IPS-NIHi7 (cell line): ENCODE data around the gene IRF3.
A peak's percentile ranks its signal among the peaks of the same experiment; 100 is the strongest.

Experiments used
- DNase-seq: peaks from one replicate; pipeline ENCODE4 v3.0.0; 2012; ENCODE audit warnings: mixed read lengths; ENCODE audit errors: extremely low spot score

Gene IRF3

DNA sequence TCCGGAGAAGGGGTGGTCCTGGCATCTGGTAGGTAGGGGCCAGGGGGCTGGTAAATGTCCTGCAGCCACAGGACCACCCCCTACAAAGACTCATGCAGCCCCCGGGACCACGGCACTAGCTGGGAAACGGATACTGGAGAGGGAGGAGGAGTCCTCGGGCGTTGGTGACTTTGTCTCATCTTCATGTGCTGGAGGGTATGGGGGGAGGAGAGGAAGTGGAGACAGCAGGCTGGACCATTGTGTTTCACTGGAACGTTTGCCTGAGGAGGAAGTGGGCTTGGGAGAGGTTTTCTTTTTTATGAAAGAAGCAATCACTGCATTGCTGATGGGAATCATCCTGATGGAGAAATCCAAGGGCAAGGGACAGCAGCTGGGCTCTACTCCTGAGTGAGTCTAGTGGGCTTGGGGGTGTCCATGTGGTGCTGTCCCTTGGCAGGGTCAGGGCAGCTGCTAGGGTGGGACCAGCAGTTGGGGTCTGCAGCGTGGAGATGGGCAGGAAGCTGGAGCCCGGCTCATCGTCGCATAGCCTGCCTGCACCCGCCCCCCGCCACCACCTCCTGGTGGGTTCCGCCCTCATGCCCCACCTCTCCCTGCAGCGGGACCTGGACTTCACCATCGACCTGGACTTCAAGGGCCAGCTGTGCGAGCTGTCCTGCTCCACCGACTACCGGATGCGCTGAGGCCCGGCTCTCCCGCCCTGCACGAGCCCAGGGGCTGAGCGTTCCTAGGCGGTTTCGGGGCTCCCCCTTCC is 22.1 kb upstream of the IRF3 start:
- DNase-seq = no peak

GRCh38 chr19:49687150-49687549 is 21.5 kb upstream of the IRF3 start:
- no peak for DNase-seq

DNA sequence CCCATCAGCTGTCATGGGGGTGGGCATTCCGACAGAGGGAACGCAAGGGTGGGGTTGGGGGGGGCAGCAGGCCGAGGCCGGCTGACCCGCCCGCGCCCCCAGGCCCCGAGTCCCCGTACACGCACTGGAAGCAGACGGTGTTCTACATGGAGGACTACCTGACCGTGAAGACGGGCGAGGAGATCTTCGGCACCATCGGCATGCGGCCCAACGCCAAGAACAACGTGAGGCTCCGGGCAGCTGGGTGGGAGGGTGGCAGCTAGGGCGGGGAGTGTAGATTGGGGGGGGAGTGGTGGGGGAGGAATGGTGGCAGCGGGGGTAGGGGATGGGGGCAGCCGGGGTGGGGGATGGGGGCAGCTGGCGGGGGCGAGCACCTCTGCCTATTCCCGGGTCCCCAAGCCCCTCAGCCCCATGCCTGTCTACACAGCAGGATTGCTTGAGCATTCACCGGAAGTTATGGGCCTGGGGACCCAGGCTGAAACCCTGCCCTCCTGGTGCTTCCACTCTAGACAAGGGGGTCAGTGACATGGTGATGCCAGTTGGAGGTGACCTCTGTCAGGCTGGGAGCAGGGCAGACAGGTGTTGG is 20.9 kb upstream of the IRF3 start:
- DNase-seq = no peak

GRCh38 chr19:49685845-49686332 is 20.2 kb upstream of the IRF3 start:
- DNase-seq = no peak

- no peak for DNase-seq
These were observed 19.4 kb upstream of the IRF3 start for GRCh38 chr19:49684983-49685553.

- DNase-seq = no peak
These were observed 18.8 kb upstream of the IRF3 start for GRCh38 chr19:49684251-49684982.

- DNase-seq = no peak
These were observed 18.2 kb upstream of the IRF3 start for GRCh38 chr19:49683814-49684250.

- DNase-seq = no peak
These were observed 16.6 kb upstream of the IRF3 start for GRCh38 chr19:49682274-49682673.

DNA sequence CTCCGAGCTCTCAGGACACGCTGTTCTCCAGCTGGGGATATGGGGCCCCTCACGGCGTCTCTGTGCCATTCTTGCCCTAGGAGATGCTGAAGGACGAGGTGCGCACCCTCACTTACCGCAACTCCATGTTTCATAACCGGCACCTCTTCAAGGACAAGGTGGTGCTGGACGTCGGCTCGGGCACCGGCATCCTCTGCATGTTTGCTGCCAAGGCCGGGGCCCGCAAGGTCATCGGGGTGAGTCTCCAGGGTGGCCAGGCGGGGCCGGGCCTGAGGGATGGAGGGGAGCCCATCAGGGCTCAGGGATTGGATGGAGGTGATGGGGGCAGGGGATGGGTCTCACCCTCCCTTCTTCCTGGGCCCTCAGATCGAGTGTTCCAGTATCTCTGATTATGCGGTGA is 16.2 kb upstream of the IRF3 start:
- DNase-seq = no peak

DNA sequence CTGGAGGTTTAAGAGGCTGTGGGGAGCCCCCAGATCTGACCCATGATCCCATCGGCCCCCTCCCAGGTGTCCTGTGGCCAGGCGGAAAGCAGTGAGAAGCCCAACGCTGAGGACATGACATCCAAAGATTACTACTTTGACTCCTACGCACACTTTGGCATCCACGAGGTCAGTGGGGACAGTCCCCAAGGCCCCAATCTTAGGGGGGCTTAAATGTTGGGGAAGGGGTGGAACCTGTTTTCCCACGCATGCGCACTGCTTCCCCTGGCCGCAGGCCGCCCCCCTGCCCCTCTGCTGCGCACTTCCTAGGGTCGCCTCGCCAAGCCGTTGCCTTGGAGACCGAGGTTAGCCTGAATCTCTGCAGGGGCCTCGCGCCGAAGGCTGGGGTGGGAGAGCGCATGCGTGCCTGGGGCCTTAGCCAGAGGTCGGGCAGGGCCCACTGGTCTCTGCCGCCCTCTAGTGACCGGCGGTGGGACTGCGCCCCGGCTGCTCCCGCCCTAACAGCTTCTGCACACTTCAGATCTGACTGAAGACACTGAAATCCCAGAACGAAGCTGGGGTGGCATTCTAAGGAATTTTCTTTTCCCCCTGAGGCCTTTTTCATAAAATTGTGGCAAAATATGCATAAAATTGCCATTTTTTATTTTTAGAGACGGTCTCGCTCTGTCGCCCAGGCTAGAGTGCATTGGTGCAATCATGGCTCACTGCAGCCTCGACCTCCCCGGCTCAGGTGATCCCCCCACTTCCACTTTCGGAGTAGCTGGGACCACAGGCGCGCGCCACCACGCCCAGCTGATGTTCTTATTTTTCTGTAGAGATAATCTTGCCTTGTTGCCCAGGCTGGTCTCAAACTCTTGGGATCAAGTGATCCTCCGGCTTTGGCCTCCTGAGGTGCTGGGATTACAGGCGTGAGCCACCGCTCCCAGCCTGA is 15.0 kb upstream of the IRF3 start:
- DNase-seq = peak; percentile 95

DNA sequence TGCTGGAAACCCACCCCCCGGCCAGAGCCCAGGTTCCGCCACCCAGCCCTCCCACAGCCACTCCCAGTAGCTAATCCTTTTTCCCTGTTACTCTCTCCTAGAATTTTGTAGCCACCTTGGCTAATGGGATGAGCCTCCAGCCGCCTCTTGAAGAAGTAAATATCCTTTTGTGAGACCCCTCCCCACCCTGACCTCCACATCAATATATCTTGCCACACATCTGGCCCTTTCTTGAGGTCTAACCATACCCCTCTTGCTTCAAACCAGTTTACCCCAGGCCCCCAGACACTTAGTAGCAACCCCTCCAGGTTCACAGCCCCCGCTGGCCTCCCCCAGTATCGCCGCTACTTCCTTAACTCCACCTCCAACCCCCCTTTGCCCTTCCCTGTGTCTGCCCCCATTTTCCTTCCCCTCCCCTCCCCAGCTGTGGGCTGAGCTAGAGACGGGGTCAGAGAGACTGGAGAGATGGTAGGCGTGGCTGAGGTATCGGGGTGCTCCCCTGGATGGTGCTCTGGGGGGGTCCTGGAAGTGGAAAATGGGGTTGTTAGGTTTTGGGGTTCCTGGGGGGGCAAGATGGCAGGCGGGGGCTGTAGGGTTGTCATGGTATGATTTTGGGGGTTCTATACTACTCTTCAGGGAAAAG is 14.2 kb upstream of the IRF3 start:
- peak; percentile 8 for DNase-seq

DNA sequence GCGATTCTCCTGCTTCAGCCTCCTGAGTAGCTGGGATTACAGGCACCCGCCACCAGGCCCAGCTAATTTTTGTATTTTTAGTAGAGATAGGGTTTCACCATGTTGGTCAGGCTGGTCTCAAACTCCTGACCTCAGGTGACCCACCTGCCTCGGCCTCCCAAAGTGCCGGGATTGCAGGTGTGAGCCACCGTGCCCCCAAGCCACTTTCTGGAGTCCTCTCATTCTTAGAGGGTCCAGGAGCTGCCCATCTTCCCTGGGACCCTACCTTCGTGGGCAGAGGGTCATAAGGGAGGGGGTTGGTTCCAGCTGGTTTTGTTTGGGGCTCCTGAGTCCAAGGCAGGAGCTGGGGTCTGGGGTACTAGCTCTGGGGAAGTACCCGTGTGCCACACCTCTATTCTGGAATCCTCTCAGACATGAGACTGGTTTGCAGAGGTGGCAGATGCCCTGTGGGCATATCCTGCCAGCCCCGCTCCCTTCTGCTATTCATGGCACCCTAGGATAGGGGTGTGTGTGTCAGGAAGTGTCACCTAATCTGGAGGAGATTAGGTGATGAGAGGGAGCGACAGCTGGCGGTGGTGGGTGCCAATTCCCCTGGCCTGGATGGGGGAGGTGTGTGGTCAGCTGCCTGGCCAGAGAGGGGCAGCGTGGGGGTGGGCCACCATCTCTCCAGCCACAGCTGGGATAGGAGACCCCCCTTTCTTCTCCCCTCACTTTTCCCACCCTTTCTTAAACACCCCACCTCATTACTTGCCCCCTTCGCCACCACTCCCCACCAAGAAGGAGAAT is 13.5 kb upstream of the IRF3 start:
- DNase-seq = peak; percentile 7

GRCh38 chr19:49677901-49678674 is 12.4 kb upstream of the IRF3 start:
- DNase-seq = peak; percentile 62

GRCh38 chr19:49677231-49677900 is 11.7 kb upstream of the IRF3 start, which contains the start of gene PRMT1:
PRMT1 (plus strand) TSS chr19:49677271; CDS start chr19:49677281, 10 bp downstream.
- no peak for DNase-seq

DNA sequence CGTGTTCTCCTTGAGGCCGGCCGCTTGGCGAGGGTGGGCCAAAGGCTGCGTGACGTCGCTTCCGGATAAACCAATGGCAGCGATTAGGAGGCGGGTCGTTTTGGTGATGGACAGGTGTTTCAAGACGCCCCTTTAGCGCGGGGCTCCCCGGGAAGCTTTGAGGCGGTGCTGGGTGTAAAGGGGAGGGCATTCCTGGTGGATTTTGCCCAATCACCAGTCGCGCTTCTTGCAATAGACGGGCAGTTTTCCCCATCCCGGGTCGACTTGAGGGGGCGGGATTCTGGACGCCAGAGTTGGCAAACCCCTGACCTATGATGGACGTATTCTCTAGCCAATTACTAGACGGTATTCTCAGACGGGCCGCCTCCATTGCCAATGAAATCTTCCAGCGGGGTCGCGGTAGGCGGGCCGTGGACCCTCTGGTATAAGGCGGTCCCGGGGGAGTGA is 11.2 kb upstream of the IRF3 start:
- DNase-seq = peak; percentile 93

DNA sequence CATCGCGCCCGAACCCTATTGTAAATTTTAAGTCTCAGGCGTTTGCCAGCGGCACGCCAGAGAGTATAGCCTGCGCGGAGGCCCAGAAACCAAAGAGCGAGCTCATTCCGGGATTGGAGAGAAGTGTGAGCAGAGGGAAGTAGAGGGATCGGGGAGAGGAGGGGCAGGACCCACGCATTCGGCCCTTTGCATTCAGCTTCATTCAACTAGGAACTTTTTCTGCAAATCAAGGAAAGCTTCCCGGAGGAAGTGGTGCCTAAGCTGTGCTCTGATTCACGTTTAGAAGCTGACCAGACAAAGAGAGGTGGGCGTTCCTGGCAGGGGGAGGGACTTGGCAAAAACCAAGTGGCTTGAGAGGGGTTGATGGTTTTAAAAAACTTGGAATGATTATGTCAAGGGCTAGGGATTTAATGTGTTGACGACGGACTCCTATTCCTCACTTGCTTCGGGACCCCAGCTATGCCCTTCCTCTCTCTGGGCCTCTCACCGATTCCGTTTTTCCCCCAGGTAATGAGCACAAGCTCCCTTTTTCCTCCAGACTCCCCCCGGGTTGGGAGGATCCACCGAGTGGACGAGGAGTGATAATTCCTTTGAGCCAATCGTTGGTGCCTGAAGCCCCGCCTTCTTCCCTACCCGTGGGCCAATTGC is 10.6 kb upstream of the IRF3 start:
- DNase-seq = peak; percentile 67

- peak; percentile 88 for DNase-seq
These were observed 6.7 kb upstream of the IRF3 start for GRCh38 chr19:49672131-49672919.
